Measurements from ENCODE around the gene PTPN22. TPM values are rescaled to one million over a fixed set of nuclear protein-coding genes. Genes with fewer than 3 reads are reported as not detected.

PTPN22 gene
- total and polyA plus RNA-seq, 9 donors: 0.24 to 4.2 (median 1.6) TPM

DNA sequence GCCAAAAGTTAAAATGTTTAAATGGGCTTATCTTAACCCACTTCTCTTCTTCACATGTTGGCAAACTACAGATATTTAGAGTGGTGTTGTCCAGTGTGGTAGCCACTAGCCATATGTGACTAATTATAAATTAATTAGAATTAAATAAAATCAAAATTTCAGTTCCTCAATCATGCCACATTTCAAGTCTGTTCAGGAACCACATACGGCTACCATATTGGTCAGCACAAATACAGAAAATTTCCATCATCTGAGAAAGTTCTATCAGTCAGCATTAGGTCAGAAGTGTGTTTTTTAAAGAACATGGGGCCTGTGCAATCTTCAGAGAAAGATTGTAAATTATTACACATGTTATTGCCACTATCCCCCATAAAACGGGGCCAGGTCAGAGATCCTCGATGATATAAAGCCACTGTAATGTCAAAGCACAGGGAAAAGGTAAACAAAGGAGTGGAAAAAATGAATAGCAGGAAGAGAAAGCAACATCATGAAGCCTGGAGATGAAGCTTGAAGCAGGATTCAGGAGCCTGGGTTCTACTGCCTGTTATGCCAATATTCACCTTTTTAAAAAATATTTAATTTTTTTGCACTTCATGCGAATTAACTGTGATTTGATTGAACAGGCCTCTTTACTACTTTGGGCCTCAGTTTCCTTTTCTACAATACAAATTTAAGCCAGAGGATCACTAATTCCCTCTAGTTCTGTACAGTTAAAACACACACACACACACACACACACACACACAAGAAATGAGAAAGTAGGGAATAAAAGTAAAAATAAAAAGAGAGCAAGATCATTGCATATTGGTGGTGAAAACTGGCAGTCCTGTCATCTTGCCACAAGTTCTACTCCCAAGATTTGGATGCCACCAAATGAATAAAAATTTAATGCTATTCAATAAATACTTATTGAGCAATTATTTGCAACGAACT is 61.6 kb downstream of the PTPN22 start:
- intact Hi-C loops (cut with DNase I): loop anchor here in 1 of 4 donors (5.0 kb wide), 1 partner anchor 48 kb away; no protein-coding TSS in a partner anchor
- Histone ChIP-seq H3K9me3 (no peaks in the 10 kb centered on the region), H3K4me3 (peak overlapping the region; percentile 77), H3K36me3 (no peaks in the 10 kb centered on the region), H3K4me1 (ENCODE audit: insufficient read depth) (peaks cover 6% of the 10 kb centered on the region), H3K27ac (no peak overlapping the region), H3K27me3 (no peaks in the 10 kb centered on the region)
- 32 to 42% (median 34%) methylated on average over 5 of the region's 5 CpGs for WGBS, 3 donors
- no peak for TF ChIP-seq EP300 (IDR thresholded peaks at IDR 0.05)
- TF ChIP-seq, protein P1, sequence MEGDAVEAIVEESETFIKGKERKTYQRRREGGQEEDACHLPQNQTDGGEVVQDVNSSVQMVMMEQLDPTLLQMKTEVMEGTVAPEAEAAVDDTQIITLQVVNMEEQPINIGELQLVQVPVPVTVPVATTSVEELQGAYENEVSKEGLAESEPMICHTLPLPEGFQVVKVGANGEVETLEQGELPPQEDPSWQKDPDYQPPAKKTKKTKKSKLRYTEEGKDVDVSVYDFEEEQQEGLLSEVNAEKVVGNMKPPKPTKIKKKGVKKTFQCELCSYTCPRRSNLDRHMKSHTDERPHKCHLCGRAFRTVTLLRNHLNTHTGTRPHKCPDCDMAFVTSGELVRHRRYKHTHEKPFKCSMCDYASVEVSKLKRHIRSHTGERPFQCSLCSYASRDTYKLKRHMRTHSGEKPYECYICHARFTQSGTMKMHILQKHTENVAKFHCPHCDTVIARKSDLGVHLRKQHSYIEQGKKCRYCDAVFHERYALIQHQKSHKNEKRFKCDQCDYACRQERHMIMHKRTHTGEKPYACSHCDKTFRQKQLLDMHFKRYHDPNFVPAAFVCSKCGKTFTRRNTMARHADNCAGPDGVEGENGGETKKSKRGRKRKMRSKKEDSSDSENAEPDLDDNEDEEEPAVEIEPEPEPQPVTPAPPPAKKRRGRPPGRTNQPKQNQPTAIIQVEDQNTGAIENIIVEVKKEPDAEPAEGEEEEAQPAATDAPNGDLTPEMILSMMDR (IDR thresholded peaks at IDR 0.05): no peak
- TF ChIP-seq POLR2A (IDR thresholded peaks at IDR 0.05): no peak
- DNase-seq: no peak

DNA sequence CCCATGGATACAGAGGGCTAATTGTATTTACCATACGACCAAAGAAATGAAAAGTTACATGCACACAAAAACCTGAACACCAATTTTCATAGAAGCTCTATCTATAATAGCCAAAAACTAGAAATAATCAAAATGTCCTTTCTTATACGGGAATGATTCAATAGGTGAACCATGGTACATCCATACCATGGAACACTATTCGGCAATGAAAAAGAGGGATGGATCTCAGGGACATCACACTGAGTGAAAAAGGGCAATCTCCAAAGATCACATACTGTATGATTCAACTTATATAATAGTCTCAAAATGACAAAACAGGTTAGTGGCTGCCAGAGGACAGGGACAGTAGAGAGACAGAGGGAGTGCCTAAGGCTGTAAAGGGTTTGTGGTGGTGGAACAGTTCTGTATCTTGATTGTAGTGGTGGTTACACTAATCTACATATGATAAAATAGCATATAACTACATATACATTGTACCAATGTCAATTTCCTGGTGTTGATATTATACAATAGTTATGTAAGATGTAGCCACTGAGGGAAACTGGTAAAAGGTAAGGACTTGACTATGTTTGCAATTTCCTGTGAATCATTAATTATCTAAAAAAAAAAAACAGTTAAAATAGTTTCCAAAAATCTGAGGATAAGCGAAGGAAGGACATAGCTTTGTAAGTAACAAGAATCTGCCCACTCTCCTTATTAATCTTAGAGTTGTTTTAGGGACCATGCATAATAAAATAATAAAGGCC is 62.9 kb downstream of the PTPN22 start:
- Histone ChIP-seq H3K4me3 (no peak overlapping the region), H3K9me3 (no peaks in the 10 kb centered on the region), H3K4me1 (ENCODE audit: insufficient read depth) (peaks cover 9% of the 10 kb centered on the region), H3K27me3 (no peaks in the 10 kb centered on the region), H3K27ac (no peak overlapping the region), H3K36me3 (no peaks in the 10 kb centered on the region)
- DNase-seq: no peak
- 80 to 88% (median 87%) methylated on average over 4 of the region's 4 CpGs for WGBS, 3 donors
- intact Hi-C loops (cut with DNase I): loop anchor here in 1 of 4 donors (5.0 kb wide), 1 partner anchor 46 kb away; no protein-coding TSS in a partner anchor
- TF ChIP-seq, protein P1 (IDR thresholded peaks at IDR 0.05): no peak
- TF ChIP-seq EP300 (IDR thresholded peaks at IDR 0.05) (no peak), POLR2A (IDR thresholded peaks at IDR 0.05) (no peak)

DNA sequence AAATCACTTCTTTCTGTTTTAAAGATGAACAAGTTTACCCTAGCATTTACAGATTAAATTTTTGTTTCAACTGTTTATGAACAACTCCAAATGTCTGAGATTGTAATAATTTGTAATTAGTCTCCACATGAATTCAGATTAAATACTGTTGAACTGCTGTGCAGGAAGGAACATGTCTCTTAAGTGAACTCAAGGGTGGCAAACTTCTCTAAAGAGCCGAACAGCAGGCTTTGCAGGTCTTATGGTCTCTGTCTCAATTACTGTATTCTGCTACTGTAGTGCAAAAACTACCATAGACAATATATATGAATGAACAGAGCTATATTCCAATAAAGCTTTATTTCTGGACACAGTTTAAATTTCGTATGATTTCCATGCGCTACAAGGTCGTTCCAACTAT is 65.9 kb downstream of the PTPN22 start:
- no peaks in the 10 kb centered on the region for H3K27me3 ChIP-seq
- no peak overlapping the region for H3K27ac ChIP-seq
- peaks cover 11% of the 10 kb centered on the region for H3K4me1 ChIP-seq (ENCODE audit: insufficient read depth)
- WGBS, 3 donors: 93 to 98% (median 94%) methylated on average over 4 of the region's 4 CpGs
- no peak overlapping the region for H3K4me3 ChIP-seq
- H3K9me3 ChIP-seq: no peaks in the 10 kb centered on the region
- no peaks in the 10 kb centered on the region for H3K36me3 ChIP-seq
- TF ChIP-seq POLR2A (IDR thresholded peaks at IDR 0.05) (no peak), EP300 (IDR thresholded peaks at IDR 0.05) (no peak)
- TF ChIP-seq, protein P1 (IDR thresholded peaks at IDR 0.05): no peak
- intact Hi-C loops (cut with DNase I): loop anchor here in 1 of 4 donors (5.0 kb wide), 1 partner anchor 43 kb away; no protein-coding TSS in a partner anchor
- no peak for DNase-seq

DNA sequence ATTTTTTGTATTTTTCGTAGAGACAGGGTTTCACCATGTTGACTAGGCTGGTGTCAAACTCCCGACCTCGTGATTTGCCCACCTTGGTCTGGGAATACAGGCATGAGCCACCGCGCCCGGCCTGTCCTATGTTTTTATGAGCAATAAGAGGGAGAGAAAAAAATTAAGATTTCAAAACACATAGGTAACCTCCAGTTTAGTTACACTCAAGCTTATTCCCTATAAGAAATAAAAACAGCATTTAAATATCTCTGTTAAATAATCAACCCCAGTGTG is 66.3 kb downstream of the PTPN22 start:
- DNase-seq: peak in 1 of 5 donors; percentile 44
- peaks cover 11% of the 10 kb centered on the region for H3K4me1 ChIP-seq (ENCODE audit: insufficient read depth)
- 93 to 95% (median 94%) methylated on average over 6 of the region's 6 CpGs for WGBS, 3 donors
- H3K36me3 ChIP-seq: no peaks in the 10 kb centered on the region
- H3K27me3 ChIP-seq: no peaks in the 10 kb centered on the region
- TF ChIP-seq POLR2A (IDR thresholded peaks at IDR 0.05) (no peak), EP300 (IDR thresholded peaks at IDR 0.05) (no peak)
- TF ChIP-seq, protein P1 (IDR thresholded peaks at IDR 0.05): no peak
- peak overlapping the region in 1 of 2 donors; percentile 24 for H3K27ac ChIP-seq
- no peak overlapping the region for H3K4me3 ChIP-seq
- H3K9me3 ChIP-seq: no peaks in the 10 kb centered on the region
- intact Hi-C loops (cut with DNase I): loop anchor here in 1 of 4 donors (5.0 kb wide), 1 partner anchor 43 kb away; no protein-coding TSS in a partner anchor
